ENCODE data around the gene P2RX7.

Gene P2RX7

DNA sequence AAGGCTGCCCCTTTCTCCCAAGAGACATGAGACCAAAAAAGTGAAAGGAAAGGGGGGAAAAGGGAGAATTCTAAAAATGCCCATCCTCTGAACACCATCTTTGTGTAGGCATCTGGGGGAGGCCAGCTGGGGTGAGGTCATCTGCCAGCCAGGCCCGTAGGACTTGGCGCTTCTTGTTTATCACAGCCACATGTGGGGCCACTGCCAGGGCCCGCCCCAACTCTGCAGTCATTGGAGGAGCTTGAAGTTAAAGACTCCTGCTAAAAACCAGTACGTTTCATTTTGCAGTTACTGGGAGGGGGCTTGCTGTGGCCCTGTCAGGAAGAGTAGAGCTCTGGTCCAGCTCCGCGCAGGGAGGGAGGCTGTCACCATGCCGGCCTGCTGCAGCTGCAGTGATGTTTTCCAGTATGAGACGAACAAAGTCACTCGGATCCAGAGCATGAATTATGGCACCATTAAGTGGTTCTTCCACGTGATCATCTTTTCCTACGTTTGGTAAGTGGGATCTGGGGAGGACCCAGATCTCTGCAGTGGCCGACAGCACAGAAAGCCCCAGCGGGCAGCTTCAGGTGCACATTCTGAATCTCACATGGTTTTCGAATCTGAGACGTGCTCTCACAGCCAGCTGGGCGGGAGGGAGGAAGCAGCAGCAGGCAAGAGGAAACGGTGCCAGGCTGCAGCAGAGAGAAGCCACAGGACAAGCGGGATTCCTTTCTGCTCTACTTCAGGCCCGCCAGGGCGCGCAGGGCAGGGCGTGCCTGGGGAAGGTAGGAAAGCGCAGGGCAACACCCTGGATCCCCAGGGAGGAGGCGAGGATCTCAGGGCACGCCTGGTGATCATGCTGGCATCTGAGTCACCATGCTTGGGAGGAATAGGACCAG lies at the start of gene P2RX7:
Gene P2RX7, plus strand, starts transcription at position 276 of the 881 bp plus-strand sequence. Its CDS starts 95 bp downstream, at position 371.
- TF ChIP-seq, protein P1, sequence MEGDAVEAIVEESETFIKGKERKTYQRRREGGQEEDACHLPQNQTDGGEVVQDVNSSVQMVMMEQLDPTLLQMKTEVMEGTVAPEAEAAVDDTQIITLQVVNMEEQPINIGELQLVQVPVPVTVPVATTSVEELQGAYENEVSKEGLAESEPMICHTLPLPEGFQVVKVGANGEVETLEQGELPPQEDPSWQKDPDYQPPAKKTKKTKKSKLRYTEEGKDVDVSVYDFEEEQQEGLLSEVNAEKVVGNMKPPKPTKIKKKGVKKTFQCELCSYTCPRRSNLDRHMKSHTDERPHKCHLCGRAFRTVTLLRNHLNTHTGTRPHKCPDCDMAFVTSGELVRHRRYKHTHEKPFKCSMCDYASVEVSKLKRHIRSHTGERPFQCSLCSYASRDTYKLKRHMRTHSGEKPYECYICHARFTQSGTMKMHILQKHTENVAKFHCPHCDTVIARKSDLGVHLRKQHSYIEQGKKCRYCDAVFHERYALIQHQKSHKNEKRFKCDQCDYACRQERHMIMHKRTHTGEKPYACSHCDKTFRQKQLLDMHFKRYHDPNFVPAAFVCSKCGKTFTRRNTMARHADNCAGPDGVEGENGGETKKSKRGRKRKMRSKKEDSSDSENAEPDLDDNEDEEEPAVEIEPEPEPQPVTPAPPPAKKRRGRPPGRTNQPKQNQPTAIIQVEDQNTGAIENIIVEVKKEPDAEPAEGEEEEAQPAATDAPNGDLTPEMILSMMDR (IDR thresholded peaks at IDR 0.05; ENCODE audit: control insufficient read depth, extremely low read depth, insufficient read depth): peak; percentile 8; the same call in 1 of the 2 replicates
- peak; percentile 50 for DNase-seq (ENCODE audit: low read depth)

GRCh38 chr12:121084229-121084628 lies 48.4 kb upstream of the P2RX7 start:
- TF ChIP-seq, protein P1 (IDR thresholded peaks at IDR 0.05; ENCODE audit: control insufficient read depth, extremely low read depth, insufficient read depth): no peak
- no peak for DNase-seq (ENCODE audit: low read depth)
- no peak overlapping the region for H3K4me3 ChIP-seq (ENCODE audit: low read depth, low read length)

More for the DNA sequence above, at the start of gene P2RX7:
- peak within 1 kb of the TSS; percentile 46 for H3K4me3 ChIP-seq (ENCODE audit: low read depth, low read length)

- TF ChIP-seq, protein P1 (IDR thresholded peaks at IDR 0.05; ENCODE audit: control insufficient read depth, extremely low read depth, insufficient read depth): no peak
- DNase-seq (ENCODE audit: low read depth): no peak
- H3K4me3 ChIP-seq (ENCODE audit: low read depth, low read length): no peak overlapping the region
These were observed 47.6 kb upstream of the P2RX7 start for GRCh38 chr12:121085069-121085468.

DNA sequence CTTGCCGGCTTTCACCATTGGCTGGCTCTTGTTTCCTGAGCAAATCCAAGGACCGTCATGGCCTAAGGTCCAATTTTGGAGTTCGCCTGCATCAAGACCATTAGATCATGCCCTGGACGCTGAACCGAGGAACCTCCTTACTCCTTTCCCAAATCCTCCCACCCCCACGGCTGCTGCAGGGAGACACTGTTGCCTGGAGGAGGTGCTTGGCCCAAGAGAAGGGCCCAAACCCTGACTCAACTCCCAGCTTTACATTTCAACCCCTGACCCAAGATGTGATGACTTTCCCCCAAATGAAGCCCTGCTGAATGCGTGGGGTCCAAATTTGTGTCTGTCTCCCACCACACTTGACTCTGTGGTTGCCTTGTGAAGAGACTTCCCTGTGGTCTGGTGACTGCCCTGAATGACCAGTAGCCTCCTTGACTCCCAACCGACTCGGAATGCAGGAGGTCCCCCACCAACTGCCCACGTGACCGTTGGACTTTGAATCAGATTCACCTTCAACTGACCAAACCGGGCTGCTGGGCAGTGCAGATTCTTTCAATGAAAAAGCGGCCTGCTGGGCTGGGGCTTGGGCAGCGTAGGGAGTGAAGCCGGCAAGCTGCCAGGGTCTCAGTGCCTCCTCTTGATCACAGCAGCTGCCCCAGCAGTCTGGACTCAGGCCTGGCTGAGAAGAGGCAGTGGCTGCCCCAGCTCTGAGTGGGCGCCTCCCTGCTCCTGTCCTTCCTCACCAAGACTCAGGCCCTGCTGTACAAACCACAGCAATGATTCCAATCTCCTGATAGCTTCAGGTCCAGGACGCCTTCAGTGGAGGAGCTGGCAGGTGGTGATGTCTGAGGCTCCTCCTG lies 46.9 kb upstream of the P2RX7 start:
- no peak for DNase-seq (ENCODE audit: low read depth)
- TF ChIP-seq, protein P1 (IDR thresholded peaks at IDR 0.05; ENCODE audit: control insufficient read depth, extremely low read depth, insufficient read depth): no peak
- H3K4me3 ChIP-seq (ENCODE audit: low read depth, low read length): no peak overlapping the region

DNA sequence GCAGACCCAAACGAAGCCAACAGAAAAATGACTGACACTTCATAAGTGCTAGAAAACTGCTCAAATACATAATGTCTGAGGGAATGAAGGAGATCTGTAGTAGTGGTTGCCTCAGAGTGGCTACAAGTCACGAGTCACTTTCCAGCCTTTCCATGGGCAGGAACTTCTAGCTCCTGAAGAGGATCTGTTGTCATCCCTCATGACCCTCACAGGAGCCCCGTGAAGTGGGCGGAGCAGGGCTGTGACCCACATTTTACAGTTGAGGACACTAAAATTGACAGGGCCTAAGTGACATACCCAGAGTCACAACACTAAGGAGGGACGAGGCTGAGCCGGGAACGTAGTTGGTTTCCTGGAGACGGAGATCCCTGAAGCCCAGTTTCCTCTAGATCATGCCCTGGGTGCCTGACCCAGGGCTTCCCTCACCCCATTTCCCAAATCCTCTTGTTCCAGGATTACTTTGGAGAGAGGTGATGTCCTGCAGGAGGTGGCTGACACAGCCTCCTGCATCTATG lies 45.8 kb upstream of the P2RX7 start:
- H3K4me3 ChIP-seq (ENCODE audit: low read depth, low read length): no peak overlapping the region
- TF ChIP-seq, protein P1 (IDR thresholded peaks at IDR 0.05; ENCODE audit: control insufficient read depth, extremely low read depth, insufficient read depth): no peak
- no peak for DNase-seq (ENCODE audit: low read depth)

GRCh38 chr12:121087467-121088194 lies 45.0 kb upstream of the P2RX7 start:
- TF ChIP-seq, protein P1 (IDR thresholded peaks at IDR 0.05; ENCODE audit: control insufficient read depth, extremely low read depth, insufficient read depth): no peak
- no peak for DNase-seq (ENCODE audit: low read depth)
- no peak overlapping the region for H3K4me3 ChIP-seq (ENCODE audit: low read depth, low read length)
